Stimulated activated CD4-positive, alpha-beta T cell treated with anti-CD3 and anti-CD28 coated beads, Interleukin-2, amount 100 ng/mL, for 4 hours (primary cell): ENCODE data around the gene ATXN7.

Source experiments
- DNase-seq: peaks from one replicate; pipeline ENCODE4 v3.0.0-alpha.2; 2020; ENCODE audit warnings: low read depth

ATXN7 gene

GRCh38 chr3:63908776-63909175, 45.1 kb downstream of the ATXN7 start:
- no peak for DNase-seq

DNA sequence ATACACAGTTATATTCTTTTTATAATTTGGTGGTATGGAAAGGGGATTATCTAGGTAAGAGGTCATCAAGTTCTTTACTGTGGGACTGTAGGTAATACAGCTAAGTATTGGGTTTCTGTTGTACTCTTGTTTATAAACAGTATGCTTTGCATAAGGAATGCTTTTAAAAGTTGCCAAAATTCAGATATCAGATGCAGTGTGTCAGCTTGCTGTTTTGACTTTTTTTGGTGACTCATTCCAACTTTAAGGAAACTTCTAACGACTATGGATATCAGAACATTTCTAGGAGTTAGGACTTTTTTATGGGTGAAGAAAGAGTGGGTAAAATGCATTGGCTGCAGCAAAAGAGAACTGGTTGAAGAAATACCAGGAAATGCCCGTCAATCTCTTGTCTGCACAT, 45.8 kb downstream of the ATXN7 start:
- no peak for DNase-seq

GRCh38 chr3:63910001-63910400, 46.3 kb downstream of the ATXN7 start:
- DNase-seq = no peak

DNA sequence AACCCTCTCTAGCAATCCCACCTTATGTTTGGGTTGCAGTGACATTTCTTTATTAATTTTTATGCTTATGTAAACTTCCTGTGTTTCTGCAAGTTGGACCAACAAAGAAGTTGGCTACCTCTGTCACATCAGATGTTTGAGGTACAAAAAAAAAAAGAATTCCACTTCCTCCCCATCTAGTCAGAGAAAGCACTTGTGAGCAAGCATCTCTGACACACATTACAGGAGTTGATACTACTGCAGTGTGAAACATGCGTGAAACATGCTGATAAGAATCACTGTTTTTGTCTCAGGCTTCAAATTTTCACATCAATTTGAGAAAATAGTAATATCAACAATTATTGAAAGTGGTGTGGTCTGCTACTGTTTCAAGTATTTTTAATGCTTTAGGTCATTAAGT, 47.2 kb downstream of the ATXN7 start:
- no peak for DNase-seq

DNA sequence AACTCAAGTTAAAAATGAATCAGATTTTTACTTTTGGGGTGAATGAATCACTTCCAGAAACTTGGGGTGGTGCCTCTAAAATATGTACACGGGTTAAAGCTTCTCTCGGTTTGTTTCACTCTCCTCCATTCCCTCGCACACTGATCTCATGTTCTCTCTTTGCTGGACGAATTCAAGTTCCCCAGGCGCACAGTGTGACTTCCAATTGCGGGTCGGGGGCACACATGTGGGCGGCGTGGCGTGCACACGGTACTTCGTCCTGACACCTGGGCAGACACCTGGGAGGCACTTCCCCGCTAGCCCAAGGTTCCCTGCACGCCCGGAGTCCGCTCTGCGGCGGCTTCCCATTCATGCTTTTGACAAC, 47.8 kb downstream of the ATXN7 start:
- DNase-seq = no peak

GRCh38 chr3:63911873-63912767, 48.5 kb downstream of the ATXN7 start, which contains the start of gene SCAANT1:
Gene SCAANT1 (minus strand): TSS chr3:63912383.
- peak; percentile 81 for DNase-seq

DNA sequence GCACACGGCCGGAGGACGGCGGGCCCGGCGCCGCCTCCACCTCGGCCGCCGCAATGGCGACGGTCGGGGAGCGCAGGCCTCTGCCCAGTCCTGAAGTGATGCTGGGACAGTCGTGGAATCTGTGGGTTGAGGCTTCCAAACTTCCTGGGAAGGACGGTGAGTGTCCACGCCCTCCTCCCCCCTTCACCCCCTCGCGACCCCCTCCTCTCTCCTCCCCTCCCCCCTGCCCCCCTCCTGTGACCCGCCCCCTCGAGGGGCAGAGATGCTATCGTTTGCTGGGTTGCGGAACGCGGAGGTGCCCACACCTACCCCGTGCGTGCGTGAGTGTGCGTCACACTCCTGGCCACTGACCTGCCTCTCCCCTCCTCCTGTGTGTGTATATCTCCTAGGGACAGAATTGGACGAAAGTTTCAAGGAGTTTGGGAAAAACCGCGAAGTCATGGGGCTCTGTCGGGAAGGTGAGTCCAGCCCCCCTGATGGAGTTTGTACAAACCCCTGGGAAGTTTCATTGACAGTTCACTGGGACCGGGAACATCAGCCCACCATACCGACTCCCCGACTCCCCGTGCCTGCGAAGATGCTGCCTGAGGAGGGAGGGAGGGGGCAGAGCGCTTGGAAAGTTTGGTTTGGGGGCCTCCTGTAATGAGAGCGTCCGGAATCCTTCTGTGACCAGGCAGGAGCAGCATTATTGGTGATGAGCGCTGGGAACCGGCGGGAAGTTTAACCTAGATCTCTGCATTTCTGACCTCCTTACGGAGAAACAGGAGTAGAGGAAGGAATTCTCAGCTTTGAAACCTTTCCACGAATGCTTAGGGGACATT, 49.3 kb downstream of the ATXN7 start:
- peak; percentile 46 for DNase-seq

- DNase-seq = no peak
These were observed 50.6 kb downstream of the ATXN7 start for GRCh38 chr3:63914312-63914711.

GRCh38 chr3:63918321-63918720, 54.7 kb downstream of the ATXN7 start:
- DNase-seq = no peak

DNA sequence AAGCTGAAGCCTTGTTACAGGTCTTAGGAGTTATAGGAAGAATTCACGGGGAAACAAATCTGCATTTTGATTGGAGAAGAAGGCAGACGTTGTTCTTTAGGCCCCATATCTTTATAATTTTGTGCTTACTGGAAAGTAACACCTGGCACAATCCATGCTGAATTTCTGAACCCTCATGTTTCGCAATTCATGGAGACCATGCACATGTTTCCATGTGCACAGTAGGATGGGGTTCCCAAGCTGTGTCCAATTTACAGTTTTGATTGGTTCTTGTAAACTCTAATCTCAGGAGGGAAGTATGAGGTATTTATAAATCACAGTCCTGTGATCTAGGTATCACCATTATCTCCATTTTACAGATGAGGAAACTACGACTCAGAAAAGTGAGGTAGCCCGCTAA, 56.3 kb downstream of the ATXN7 start:
- DNase-seq = no peak

- no peak for DNase-seq
These were observed 58.2 kb downstream of the ATXN7 start for GRCh38 chr3:63921741-63922482.

DNA sequence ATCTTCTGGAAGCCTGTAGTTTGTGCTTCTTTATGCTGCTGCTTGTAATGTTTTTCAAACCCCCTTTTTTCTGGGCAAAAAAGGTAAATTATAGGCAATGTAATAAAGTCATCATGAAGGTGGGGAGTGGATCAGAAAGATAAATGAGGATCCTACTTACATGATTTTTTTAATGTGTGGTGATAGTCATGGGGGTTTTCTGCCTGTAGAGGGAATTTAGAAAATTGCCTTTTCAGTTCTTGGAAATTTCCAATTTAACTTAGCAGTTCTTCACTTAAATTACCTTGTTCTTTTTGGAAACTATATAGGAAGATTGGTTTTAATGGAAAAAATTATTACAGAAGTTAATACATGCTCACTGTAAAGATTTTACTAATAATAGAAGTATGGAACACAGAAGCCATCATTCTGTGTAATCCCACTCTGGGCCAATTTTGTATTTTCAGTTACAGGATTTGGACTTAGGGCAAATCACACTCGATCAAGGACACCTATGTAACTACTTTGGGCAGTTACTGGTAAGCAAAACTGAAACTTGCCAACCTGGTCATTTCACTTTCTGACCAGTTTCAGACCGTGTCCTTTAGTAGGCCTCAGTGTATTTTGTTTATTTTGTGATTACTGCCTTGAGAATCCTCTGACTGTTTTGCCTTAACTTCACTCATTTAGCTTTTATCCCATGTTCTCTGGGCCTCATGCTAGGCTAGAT, 59.0 kb downstream of the ATXN7 start:
- no peak for DNase-seq

DNA sequence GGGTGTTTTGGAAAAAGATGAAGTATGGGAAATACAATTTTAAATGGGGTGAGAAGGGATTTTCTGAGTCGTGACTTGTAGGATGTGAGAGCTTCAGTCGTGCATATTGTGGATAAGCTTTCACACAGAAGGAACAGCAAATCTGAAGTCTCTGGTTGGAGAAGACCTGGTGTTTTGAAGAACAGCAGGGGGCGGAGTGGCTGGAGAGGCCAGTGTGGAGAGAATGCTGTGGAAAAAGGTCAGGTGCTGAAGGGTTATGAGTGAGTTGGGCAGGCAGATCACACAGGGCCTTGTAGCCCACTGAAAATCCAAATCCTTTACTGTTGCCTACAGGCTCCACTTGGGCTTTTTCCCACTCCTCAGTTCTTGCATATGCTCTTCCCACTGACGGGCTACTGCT, 62.6 kb downstream of the ATXN7 start:
- no peak for DNase-seq

GRCh38 chr3:63927422-63928280, 64.0 kb downstream of the ATXN7 start:
- no peak for DNase-seq

GRCh38 chr3:63931290-63931689, 67.6 kb downstream of the ATXN7 start:
- DNase-seq = no peak

DNA sequence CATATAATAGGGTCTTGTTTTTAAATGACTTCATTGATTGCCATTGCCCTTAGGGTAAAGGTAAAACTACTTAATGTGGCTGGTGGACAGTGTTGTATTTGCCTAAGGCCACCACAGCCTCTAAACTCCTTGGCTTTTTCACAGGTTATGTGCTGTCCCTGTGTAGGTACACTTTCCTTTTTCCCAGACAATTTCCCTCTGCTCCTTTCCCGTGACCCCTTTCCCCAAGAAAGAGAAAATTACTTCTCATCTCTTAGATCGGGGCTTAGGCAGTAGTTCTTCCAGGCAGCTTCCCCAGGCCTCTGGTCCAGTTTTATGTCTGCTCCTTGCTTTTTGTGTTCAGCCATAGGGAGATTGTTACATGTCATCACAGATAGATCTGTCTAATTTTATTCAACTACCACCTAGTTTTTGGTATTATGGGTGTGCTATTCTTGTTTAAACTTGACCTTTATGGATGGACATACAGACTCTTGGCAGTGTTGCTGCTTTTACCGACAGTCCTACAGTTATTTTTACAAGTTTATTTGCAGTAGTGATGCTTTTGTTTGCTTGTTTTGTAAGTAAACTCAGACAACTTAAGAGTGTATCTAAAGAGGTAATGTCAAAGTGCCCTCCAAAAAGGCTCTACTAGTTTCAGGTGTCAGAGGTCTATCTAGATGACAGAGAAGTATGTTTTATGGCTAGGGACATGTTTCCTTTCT, 69.0 kb downstream of the ATXN7 start:
- no peak for DNase-seq

DNA sequence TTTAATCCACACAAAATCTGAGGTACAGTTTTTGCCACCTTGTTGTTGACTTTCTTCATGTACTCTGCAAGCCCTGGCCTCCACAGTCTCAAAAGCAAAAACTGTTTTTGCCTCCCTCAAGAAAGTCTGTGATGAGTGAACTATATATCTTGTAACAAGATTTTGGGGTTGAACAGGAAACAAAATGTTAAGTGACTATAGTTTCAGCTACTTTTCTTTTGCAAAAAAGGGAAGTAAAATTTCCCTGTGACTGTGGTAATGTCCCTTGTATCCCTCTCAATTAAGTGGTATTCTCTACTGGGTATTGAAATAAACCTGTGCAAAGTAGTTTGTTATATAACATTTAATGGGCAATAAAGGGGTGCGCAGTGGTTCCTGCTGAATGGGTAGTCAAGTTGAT, 69.8 kb downstream of the ATXN7 start:
- DNase-seq = no peak

DNA sequence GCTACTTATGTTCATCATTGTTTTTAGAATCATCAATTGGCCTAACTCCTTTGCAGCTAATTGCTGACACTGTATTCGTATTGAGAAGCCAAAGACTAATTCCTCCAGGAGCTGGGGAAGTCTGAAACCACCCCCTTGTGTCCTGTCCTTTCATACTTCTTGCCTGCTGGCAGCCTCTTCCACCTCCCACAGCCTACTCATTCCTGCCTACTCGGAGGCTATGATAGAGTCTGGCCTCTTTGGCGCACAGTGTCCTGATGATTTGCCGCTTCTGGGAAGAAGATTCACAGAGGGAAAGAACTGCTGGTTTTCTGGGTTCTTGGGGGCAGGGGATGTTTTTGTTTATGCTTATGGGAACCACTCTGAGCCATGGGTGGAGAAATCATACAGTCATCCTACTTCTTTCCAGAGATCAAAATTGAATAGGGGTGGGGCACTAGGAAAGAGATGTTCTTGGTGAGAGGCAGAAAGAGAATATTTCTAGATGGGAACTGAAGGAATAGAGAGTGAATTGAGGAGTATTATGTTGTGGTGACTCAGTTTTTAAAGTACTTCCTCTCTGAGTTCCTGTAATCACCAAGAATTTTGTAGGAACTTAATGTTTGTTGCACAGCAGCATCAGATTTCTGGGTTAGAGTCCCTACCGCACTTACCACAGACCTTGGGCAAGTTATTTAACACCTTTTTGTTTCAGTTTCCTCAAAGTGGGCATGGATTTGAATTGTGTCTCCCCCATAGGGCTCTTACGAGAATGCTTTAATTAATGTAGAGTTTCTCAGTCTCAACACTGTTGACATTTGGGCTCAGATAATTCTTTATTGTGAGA, 70.6 kb downstream of the ATXN7 start:
- no peak for DNase-seq

DNA sequence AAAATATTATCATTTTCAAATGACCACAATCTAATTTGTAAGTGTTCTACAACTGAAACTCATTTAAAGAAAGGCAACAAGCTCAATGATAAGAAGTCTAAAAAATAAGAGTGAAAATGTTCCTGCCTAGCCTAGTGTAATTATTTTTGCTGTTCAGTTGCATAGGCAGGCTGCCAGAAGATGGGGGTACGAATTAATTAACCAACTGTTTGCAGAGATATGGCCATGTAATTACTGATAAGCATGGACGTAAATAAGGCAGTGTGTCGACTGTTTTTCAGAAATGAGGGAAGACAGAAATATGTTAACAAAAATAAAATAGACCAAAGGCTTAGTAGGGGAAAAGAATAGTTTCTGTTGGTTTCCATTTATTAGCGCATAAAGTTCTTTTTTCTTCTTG, 73.3 kb downstream of the ATXN7 start:
- no peak for DNase-seq
